HepG2 (cell line): ENCODE results near the gene SPTAN1. TPM values are rescaled to one million over a fixed set of nuclear protein-coding genes. Genes with fewer than 3 reads are reported as not detected.

Source experiments
- BRCA1 ChIP-seq: sonication (generic); formaldehyde crosslinking; IDR thresholded peaks from 2 replicates; pipeline ENCODE4 v1.4.0; 2020; ENCODE audit warnings: missing genetic modification reagents
- CENPT ChIP-seq: sonication (generic); formaldehyde crosslinking; IDR thresholded peaks from 2 replicates; pipeline ENCODE4 v1.8.0; 2022; ENCODE audit warnings: low read depth, mild to moderate bottlenecking, moderate library complexity, missing genetic modification reagents
- KDM2A ChIP-seq: sonication (generic); formaldehyde crosslinking; IDR thresholded peaks from 2 replicates; pipeline ENCODE4 v1.4.0; 2020; ENCODE audit warnings: low read depth, missing genetic modification reagents, borderline replicate concordance
- KDM5A ChIP-seq: fragments of 200-600 bp; sonication (generic); IDR thresholded peaks from 2 replicates; pipeline ENCODE4 v1.7.0; 2018; ENCODE audit warnings: antibody characterized with exemption, mild to moderate bottlenecking, low read length, borderline replicate concordance
- MBD4 ChIP-seq: IDR thresholded peaks from 2 replicates; pipeline ENCODE4 v1.6.1; 2012; ENCODE audit warnings: low read length, inconsistent platforms, borderline replicate concordance
- MBNL3 ChIP-seq: fragments of 250-450 bp; sonication (Bioruptor Pico); conservative IDR thresholded peaks from 2 replicates; pipeline ENCODE4 v1.8.0; 2022; ENCODE audit warnings: mild to moderate bottlenecking, inconsistent platforms
- SMARCC2 ChIP-seq: fragments of 450-650 bp; IDR thresholded peaks from 2 replicates; pipeline ENCODE4 v1.6.1; 2017; ENCODE audit warnings: antibody characterized with exemption, mild to moderate bottlenecking
- TCF12 ChIP-seq, 2 experiments: fragments of 450-650 bp in 1 of 2; sonication (generic) in 1 of 2; formaldehyde crosslinking in 1 of 2; IDR thresholded peaks; 2 replicates each; pipeline versions ENCODE4 v1.6.1 to v1.8.0; 2017 to 2022; ENCODE audit warnings: antibody characterized with exemption in 1 of 2, mild to moderate bottlenecking in 1 of 2, missing genetic modification reagents in 1 of 2, moderate library complexity in 1 of 2
- TRIM24 ChIP-seq: sonication (generic); formaldehyde crosslinking; IDR thresholded peaks from 2 replicates; pipeline ENCODE4 v1.8.0; 2022; ENCODE audit warnings: mild to moderate bottlenecking, missing genetic modification reagents
- YY1 ChIP-seq: IDR thresholded peaks from 2 replicates; pipeline ENCODE4 v1.6.1; 2011; ENCODE audit warnings: low read length, low read depth, moderate library complexity, mild to moderate bottlenecking; ENCODE audit not compliant: insufficient read depth, insufficient replicate concordance
- ZNF30 ChIP-seq: sonication (generic); formaldehyde crosslinking; IDR thresholded peaks from 2 replicates; pipeline ENCODE4 v1.5.0; 2020; ENCODE audit warnings: mild to moderate bottlenecking, missing genetic modification reagents
- ZNF674 ChIP-seq: sonication (generic); formaldehyde crosslinking; IDR thresholded peaks from 2 replicates; pipeline ENCODE4 v1.5.0; 2020; ENCODE audit warnings: low read depth, mild to moderate bottlenecking, missing genetic modification reagents
- ZNF850 ChIP-seq: sonication (generic); formaldehyde crosslinking; conservative IDR thresholded peaks from 2 replicates; pipeline ENCODE4 v1.9.0; 2021; ENCODE audit warnings: mild to moderate bottlenecking, missing genetic modification reagents
- polyA plus RNA-seq, 8 experiments: library from polyadenylated mRNA; depleted of rRNA in 3 of 8; stranded (reverse) in 7 of 8; unstranded in 1 of 8; fragments of >200 nt; fragmentation: Illumina TruSeq in 4 of 8; extraction: Trizol in 4 of 8; gene quantifications; 2 replicates each; pipeline versions ENCODE4 v1.2.1 to v1.2.3, GENCODE V29; 2011 to 2016; ENCODE audit warnings: low read depth in 4 of 8, missing spikeins in 1 of 8, mixed read lengths in 1 of 8; ENCODE audit not compliant: insufficient read depth in 1 of 8
- total RNA-seq, 5 experiments: library from RNA; depleted of rRNA; stranded (reverse); fragments of >200 nt; fragmentation: Illumina TruSeq; extraction: Trizol; gene quantifications; 2 replicates each; pipeline ENCODE4 v1.2.3, GENCODE V29; 2016; ENCODE audit warnings: low read depth in 1 of 5
- TF ChIP-seq, protein P1 (sequence below): sonication (generic); formaldehyde crosslinking; IDR thresholded peaks from 2 replicates; pipeline ENCODE4 v1.8.1; 2023; ENCODE audit warnings: mild to moderate bottlenecking, inconsistent platforms, moderate library complexity, missing genetic modification reagents, borderline replicate concordance
- TF ChIP-seq, protein P2 (sequence below): sonication (generic); formaldehyde crosslinking; IDR thresholded peaks from 2 replicates; pipeline ENCODE4 v1.4.0; 2020; ENCODE audit warnings: missing genetic modification reagents, low read depth, mild to moderate bottlenecking, borderline replicate concordance
- TF ChIP-seq, protein P3 (sequence below): sonication (generic); formaldehyde crosslinking; IDR thresholded peaks from 2 replicates; pipeline ENCODE4 v1.4.0; 2020; ENCODE audit warnings: missing genetic modification reagents, borderline replicate concordance
- TF ChIP-seq, protein P4 (sequence below): sonication (generic); formaldehyde crosslinking; IDR thresholded peaks from 2 replicates; pipeline ENCODE4 v1.5.1; 2020; ENCODE audit warnings: mild to moderate bottlenecking, missing genetic modification reagents, moderate library complexity

SPTAN1 gene
- total and polyA plus RNA-seq, 2 of the 13 experiments (the other 11 are each of a cell fraction or from before 2014, with no cell fraction given), result 106 to 111 TPM

DNA sequence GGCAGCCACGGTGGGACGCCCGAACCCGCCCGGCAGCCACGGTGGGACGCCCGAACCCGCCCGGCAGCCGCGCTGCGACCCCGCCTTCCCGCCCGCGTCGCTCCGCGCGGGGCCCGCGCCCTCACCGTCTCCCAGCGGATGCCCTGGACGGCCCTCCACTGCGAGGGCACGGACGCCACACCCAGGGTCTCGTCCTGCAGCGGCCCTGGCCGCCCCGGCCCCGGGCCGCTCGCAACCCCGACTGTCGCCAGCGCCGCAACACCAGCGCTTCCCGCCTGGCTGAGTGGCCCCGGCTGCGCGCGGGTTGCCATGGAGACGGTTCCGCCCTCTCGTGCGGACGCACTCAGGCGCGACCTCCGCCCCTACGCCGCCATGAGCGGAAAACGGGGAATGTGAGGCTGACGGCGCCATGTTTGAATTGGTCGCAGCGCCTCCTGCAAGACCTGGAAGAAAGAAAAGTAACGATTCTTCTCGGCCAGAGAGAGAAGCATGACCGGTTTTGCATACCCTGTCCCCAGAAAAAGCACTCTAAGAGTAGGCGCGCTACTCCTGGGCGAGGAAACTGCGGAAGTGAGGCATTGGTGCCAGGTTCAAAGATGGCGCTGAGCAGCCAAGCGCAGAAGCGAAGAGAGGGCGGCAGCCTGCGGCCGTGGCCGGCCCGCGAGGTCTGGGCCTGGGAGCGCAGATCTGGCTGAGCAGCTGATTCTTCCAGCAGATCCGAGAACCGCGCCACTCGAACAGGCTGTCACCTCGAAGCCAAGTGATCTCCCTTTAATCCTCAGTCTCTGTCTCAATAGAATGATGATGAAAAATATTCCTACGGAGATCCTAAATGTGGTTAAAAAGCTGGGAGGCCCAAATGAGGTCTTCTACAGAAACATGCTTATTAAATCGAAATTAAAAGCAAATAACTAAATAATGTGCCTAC is 104.3 kb downstream of the SPTAN1 start, which contains the start of gene DYNC2I2 (continued):
- TF ChIP-seq, protein P1, sequence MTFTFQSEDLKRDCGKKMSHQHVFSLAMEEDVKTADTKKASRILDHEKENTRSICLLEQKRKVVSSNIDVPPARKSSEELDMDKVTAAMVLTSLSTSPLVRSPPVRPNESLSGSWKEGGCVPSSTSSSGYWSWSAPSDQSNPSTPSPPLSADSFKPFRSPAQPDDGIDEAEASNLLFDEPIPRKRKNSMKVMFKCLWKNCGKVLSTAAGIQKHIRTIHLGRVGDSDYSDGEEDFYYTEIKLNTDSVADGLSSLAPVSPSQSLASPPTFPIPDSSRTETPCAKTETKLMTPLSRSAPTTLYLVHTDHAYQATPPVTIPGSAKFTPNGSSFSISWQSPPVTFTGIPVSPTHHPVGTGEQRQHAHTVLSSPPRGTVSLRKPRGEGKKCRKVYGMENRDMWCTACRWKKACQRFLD (CRISPR knock-in tag), result 0 out of 2 replicates have a peak, but pooled peaks have one; percentile 74
- TF ChIP-seq, protein P2, sequence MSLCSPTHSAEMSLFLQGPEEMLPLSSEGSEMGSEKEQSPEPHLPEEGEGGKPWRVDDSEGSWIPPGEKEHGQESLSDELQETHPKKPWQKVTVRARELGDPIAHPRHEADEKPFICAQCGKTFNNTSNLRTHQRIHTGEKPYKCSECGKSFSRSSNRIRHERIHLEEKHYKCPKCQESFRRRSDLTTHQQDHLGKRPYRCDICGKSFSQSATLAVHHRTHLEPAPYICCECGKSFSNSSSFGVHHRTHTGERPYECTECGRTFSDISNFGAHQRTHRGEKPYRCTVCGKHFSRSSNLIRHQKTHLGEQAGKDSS (CRISPR knock-in tag), result no peak
- peak; percentile 44; the same call in 1 of the 2 replicates for TF ChIP-seq KDM5A
- TF ChIP-seq BRCA1 (CRISPR knock-in tag), result peak; percentile 37; the same call in 1 of the 2 replicates
- TF ChIP-seq KDM2A (CRISPR knock-in tag), result peak; percentile 89
- no peak for TF ChIP-seq SMARCC2
- TF ChIP-seq MBD4, result no peak
- peak; percentile 99 for TF ChIP-seq YY1
- TF ChIP-seq, protein P3, sequence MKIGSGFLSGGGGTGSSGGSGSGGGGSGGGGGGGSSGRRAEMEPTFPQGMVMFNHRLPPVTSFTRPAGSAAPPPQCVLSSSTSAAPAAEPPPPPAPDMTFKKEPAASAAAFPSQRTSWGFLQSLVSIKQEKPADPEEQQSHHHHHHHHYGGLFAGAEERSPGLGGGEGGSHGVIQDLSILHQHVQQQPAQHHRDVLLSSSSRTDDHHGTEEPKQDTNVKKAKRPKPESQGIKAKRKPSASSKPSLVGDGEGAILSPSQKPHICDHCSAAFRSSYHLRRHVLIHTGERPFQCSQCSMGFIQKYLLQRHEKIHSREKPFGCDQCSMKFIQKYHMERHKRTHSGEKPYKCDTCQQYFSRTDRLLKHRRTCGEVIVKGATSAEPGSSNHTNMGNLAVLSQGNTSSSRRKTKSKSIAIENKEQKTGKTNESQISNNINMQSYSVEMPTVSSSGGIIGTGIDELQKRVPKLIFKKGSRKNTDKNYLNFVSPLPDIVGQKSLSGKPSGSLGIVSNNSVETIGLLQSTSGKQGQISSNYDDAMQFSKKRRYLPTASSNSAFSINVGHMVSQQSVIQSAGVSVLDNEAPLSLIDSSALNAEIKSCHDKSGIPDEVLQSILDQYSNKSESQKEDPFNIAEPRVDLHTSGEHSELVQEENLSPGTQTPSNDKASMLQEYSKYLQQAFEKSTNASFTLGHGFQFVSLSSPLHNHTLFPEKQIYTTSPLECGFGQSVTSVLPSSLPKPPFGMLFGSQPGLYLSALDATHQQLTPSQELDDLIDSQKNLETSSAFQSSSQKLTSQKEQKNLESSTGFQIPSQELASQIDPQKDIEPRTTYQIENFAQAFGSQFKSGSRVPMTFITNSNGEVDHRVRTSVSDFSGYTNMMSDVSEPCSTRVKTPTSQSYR (CRISPR knock-in tag), result no peak
- TF ChIP-seq CENPT (CRISPR knock-in tag), result peak; percentile 9; the same call in 1 of the 2 replicates
- no peak for TF ChIP-seq ZNF30 (CRISPR knock-in tag)
- TF ChIP-seq ZNF674, result no peak
- TF ChIP-seq MBNL3 (CRISPR knock-in tag), result no peak
- TF ChIP-seq, protein P4, sequence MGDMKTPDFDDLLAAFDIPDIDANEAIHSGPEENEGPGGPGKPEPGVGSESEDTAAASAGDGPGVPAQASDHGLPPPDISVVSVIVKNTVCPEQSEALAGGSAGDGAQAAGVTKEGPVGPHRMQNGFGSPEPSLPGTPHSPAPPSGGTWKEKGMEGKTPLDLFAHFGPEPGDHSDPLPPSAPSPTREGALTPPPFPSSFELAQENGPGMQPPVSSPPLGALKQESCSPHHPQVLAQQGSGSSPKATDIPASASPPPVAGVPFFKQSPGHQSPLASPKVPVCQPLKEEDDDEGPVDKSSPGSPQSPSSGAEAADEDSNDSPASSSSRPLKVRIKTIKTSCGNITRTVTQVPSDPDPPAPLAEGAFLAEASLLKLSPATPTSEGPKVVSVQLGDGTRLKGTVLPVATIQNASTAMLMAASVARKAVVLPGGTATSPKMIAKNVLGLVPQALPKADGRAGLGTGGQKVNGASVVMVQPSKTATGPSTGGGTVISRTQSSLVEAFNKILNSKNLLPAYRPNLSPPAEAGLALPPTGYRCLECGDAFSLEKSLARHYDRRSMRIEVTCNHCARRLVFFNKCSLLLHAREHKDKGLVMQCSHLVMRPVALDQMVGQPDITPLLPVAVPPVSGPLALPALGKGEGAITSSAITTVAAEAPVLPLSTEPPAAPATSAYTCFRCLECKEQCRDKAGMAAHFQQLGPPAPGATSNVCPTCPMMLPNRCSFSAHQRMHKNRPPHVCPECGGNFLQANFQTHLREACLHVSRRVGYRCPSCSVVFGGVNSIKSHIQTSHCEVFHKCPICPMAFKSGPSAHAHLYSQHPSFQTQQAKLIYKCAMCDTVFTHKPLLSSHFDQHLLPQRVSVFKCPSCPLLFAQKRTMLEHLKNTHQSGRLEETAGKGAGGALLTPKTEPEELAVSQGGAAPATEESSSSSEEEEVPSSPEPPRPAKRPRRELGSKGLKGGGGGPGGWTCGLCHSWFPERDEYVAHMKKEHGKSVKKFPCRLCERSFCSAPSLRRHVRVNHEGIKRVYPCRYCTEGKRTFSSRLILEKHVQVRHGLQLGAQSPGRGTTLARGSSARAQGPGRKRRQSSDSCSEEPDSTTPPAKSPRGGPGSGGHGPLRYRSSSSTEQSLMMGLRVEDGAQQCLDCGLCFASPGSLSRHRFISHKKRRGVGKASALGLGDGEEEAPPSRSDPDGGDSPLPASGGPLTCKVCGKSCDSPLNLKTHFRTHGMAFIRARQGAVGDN, result peak; percentile 95
- no peak for TF ChIP-seq TCF12 (IDR thresholded peaks at IDR 0.05)
- TF ChIP-seq TCF12 (CRISPR knock-in tag; IDR thresholded peaks at IDR 0.05), result no peak
- no peak for TF ChIP-seq TRIM24
- no peak; the same call in 1 of the 2 replicates for TF ChIP-seq ZNF850 (CRISPR knock-in tag)
